ENCODE results near the gene EPHB3.

EPHB3 gene

GRCh38 chr3:184575701-184576100, 14.1 kb downstream of the EPHB3 start:
- no peak for DNase-seq
- intact Hi-C loops (cut with DNase I) = no loop called here

DNA sequence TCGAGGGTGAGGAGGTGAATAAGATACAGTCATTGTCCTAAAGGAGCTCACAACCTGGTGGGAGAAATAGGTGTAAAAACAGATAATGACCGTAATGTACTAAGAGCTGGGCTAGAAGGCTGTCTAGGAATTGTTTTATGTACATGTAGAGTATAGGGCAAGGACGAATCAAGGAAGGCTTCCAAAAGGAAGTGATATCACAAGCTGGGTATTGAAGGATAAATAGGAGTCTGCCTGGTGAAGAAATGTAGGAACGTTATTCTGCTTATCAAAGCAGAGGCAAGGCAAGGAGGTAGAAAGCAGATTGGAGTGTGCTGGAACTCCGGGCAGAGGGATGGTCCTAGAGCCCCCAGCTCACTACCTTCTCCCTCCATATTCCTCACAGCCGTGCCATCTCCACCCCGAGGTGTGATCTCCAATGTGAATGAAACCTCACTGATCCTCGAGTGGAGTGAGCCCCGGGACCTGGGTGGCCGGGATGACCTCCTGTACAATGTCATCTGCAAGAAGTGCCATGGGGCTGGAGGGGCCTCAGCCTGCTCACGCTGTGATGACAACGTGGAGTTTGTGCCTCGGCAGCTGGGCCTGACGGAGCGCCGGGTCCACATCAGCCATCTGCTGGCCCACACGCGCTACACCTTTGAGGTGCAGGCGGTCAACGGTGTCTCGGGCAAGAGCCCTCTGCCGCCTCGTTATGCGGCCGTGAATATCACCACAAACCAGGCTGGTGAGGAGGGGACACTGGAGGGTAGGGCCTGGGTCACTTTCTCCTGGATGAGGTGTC, 15.1 kb downstream of the EPHB3 start:
- intact Hi-C loops (cut with DNase I) = no loop called here

GRCh38 chr3:184577546-184577945, 16.0 kb downstream of the EPHB3 start:
- intact Hi-C loops (cut with DNase I) = no loop called here
- DNase-seq = peak in 1 of 10 donors; percentile 71

More for the DNA sequence above, 15.1 kb downstream of the EPHB3 start:
- DNase-seq = no peak

DNA sequence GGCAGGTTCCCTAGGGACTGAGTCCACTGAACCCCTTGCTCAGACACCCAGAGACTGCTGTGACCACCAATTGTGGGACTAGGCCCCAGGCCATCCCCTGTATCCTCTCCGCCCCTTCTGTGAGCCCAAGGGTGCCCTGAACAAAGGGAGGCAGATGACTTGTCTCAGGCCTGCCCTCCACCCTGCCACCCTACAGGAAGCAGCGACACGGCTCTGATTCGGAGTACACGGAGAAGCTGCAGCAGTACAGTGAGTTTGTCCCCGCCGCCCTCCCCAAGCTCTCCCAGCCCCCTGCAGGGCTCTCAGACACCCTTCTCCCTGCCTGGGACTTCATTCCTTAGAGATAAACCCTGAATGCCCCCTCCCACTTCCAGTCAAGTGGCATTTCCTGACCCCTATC, 16.6 kb downstream of the EPHB3 start:
- peak in 1 of 10 donors; percentile 40 for DNase-seq
- intact Hi-C loops (cut with DNase I) = no loop called here

DNA sequence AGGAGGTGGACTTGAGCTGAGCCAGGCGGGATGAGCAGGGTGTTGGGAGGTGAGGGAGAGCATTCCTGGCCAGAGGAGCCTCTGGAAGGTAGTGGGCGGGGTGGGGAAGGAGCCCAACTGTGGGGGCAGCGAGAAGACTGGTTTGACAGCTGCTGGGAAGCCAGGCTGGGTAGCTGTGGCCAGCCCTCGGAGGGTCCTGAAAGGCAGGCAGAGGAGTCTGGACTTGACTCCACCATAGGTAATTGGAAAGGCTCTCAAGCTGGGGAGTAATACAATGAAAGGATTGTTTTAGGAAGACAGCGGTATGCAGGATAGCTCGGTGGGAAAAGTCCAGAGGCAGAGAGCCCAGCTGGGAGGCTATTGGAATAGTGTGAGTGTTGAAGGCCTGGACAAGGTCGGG, 17.2 kb downstream of the EPHB3 start:
- intact Hi-C loops (cut with DNase I) = no loop called here
- DNase-seq = peak in 1 of 10 donors; percentile 55

GRCh38 chr3:184579513-184579912, 17.9 kb downstream of the EPHB3 start:
- DNase-seq = peak in 1 of 10 donors; percentile 67
- intact Hi-C loops (cut with DNase I) = no loop called here

DNA sequence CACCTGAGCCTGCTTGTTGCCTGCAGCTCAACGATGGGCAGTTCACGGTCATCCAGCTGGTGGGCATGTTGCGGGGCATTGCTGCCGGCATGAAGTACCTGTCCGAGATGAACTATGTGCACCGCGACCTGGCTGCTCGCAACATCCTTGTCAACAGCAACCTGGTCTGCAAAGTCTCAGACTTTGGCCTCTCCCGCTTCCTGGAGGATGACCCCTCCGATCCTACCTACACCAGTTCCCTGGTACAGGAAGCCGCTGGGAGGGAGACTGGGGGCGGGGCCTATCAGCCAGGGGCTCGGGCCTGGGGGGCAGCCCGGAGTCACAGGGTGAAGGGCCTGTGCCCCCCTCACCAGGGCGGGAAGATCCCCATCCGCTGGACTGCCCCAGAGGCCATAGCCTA, 18.8 kb downstream of the EPHB3 start:
- intact Hi-C loops (cut with DNase I) = no loop called here
- peak in 2 of 10 donors; percentile 67 to 79 for DNase-seq

- intact Hi-C loops (cut with DNase I) = no loop called here
- peak in 2 of 10 donors; percentile 55 to 59 for DNase-seq
Measured at GRCh38 chr3:184581331-184581855, 19.8 kb downstream of the EPHB3 start.

DNA sequence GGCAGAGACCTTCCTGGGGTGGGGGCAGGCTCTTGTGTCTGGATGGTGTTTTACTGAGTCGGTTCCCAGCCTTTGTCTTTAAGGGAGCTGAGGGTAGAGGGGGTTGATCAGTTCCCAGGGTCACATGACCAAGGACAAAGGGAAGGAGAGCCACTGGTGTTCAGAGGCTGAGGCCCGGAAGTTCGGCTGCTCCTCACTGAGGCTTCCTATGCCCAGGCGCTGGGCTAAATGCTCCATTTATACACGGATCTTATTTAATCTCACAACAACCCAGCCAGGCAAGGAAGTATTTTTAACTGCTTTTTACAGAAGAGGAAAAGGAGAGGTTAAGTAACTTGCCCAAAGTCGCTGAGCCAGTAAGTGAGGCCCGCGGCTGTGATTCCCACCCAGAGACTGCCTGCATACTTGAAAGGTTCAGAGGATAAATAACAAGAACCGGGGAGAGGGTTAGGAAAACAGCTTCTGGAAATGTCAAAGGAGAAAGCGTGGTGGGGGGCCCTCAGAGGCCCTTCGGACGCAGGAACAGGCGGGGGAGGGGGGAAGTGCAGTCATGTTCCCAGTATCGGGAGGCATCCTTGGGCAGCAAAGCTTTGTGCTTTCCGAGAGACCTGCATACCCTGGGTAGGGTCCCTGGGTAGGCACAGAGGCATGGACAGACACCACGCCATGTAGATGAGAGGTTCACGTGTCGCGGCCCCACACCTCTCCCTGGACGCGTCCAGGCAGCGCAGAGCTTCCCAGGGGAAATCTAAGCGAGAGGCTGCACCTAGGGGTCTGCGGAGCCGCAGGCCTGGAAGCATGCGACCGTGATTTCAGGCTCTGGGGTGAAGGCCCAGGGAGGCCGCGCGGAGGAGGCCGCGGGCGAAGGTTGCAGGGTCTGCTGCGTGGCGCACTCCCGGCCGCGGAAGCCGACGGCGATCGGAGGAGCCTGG, 21.3 kb downstream of the EPHB3 start:
- intact Hi-C loops (cut with DNase I) = loop anchor here (1.0 kb wide), 1 partner anchor 130 kb away; no protein-coding TSS in a partner anchor

DNA sequence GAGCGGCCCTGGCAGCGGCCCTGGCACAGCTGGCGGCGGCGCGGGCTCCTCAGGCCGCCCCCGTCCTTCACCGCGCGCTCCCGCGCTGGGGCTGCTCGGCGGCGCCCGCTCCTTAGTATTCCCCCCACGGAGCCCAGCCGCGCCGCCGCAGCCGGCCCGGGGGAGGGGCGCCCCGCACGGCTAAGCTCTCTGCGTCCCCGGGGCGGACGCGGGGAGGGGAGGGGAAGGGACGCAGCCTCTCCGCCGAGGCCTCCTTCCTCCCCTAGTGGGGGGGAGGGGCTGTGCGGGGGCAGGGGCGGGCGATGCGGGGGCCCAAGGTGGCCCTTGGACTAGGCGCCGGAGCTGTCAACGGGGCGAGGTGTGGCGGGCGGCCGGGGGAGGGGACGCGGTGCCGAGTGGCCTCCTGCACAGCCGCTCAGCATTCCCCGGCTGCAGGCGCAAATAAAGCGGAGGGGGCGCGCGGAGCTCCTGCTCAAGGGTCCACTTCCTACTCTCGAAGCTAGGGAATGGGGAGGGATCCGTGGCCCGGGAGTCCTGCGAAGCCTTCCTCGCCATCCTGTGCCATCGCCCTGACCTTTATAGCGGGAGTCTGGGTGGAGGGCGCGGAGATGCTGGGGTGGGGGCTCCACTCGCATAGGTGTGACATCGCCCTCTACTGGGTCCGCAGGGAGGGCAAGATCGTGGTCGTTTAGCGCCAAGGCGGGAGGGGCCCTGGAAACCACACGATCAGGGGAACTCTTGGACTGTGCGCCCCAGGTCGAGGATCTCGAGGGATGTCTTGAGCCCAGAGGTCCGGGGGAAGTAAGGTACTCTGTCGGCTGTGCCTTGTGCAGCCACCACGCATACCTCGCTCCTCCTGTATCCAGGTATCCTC, 22.2 kb downstream of the EPHB3 start:
- peak; percentile 56 to 96 (median 74) for DNase-seq
- intact Hi-C loops (cut with DNase I) = no loop called here

More for the DNA sequence above, 21.3 kb downstream of the EPHB3 start:
- DNase-seq = peak in 7 of 10 donors; percentile 49 to 90 (median 60)

DNA sequence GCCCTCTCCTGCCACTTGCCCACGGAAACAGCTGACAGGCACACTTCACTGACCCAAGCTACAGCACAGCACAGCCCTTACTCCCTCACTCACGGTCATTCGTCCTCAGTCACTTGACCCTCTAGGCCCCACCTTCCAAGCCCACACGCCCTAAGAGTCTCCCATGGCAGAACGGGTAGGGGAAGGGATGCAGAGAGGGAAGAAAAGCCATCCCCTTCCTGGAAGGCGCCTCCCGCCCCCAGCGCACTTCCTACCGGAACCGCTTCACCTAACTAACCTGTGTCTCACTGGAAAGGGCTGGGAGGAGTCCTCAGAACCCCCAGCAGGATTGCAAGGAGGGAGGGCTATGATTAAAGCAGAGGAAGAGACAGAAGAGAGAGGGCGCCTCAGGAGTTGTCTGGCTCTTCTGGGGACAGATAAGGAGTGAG, 22.9 kb downstream of the EPHB3 start:
- intact Hi-C loops (cut with DNase I) = no loop called here
- DNase-seq = no peak

DNA sequence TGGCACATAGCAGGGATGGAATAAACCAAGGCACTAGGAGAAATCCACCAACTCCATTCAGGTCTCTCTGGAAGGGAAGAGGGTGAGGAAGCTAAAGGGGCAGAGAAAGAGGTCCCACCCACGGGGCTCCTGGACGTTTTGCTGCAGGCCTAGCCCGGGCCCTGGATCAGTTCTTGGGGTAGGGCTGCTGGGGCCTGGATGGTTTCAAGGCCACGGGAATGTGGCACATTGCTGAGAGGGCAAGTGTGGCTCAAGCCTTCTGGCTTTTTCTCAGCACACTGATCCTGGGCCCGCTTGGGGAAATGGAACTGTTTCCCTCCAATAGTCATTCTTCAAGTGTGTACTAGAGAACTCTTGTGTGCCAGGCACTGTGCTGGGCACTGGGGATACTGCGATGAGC, 24.0 kb downstream of the EPHB3 start:
- intact Hi-C loops (cut with DNase I) = no loop called here
- DNase-seq = peak in 2 of 10 donors; percentile 24 to 48

GRCh38 chr3:184586851-184587250, 25.3 kb downstream of the EPHB3 start:
- DNase-seq = peak in 2 of 10 donors; percentile 30 to 41
- intact Hi-C loops (cut with DNase I) = no loop called here

DNA sequence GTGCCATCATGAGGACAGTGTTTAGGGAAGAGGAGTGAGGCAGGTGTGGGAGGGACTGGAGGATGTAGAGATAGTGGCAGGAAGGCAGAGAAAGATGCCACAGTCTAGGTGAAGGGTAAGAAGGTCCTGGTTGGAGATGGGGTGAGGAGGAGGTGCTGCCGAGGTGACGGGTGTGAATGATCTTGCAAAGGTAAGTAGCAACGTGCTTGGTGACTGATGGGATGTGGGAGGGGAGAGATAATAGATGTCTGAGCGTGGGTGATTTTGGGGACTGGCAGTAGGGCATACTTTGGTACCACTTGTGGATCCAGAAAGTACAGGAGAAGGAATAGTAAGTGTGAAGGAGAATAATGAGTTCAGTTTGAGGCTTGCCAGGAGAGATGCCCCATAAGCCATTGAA, 27.2 kb downstream of the EPHB3 start:
- DNase-seq = peak in 1 of 10 donors; percentile 22
- intact Hi-C loops (cut with DNase I) = no loop called here

- intact Hi-C loops (cut with DNase I) = no loop called here
- DNase-seq = peak in 2 of 10 donors; percentile 51 to 75
Measured at GRCh38 chr3:184590795-184591194, 29.2 kb downstream of the EPHB3 start.

GRCh38 chr3:184591789-184592188, 30.2 kb downstream of the EPHB3 start:
- peak in 2 of 10 donors; percentile 22 to 72 for DNase-seq

DNA sequence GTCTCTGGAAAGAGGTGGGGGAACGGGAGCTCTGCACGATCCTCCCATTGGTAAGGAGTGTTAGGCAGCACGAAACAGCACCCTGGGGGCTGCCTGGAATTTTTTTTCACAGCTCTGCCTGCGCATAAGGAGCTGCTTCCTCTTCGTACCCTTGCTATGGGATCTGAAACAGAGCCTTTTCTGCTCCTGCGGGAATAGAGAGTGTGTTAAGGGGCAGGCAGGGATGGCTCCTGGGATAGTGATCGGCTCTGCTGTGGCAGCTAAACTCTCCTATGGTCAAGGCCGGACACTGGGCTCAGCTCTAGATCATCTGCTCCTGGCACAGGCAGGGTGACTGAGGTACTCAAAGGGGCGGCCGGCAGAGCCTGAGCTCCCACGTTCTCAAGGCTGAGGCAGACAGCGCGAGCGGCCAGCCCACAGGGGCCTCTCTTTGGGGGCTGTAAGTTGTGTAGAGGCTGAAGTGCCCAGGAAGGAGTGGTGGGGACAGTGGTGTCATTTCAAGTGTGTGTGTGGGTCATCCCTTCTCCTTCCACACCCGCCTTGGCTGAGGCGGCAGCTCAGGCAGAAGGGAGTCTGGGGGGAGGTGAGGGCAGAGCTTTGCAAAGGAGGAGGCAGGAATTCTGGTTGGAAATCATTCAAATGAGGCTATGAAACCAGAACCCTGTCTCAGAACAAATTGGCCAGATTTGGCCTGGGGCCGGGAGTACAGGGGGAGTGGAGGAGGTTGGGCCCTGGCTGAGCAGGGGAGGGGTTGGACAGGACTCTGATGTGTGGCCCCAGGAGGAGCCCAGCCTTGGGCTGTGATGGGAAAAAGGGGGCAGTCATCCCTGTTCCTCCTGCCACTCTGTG, 31.0 kb downstream of the EPHB3 start:
- intact Hi-C loops (cut with DNase I) = no loop called here
- peak in 3 of 10 donors; percentile 54 to 70 (median 57) for DNase-seq

More at GRCh38 chr3:184591789-184592188, 30.2 kb downstream of the EPHB3 start:
- intact Hi-C loops (cut with DNase I) = no loop called here

- intact Hi-C loops (cut with DNase I) = no loop called here
- DNase-seq = peak in 3 of 10 donors; percentile 27 to 67 (median 59)
Measured at GRCh38 chr3:184593220-184593927, 31.8 kb downstream of the EPHB3 start.

Measured in posterior cingulate gyrus (tissue), 11 donors.